Stimulated activated naive CD8-positive, alpha-beta T cell treated with anti-CD3 and anti-CD28 coated beads, Interleukin-15, amount 100 ng/mL, for 72 hours (primary cell): ENCODE results near the gene EXOC6.

Experiments used
- ATAC-seq: fragments of 150-1000 bp; cut with Tn5 transposase; 2 replicates; pipeline ENCODE4 v1.10.0; 2021; ENCODE audit warnings: mild to moderate bottlenecking, moderate library complexity
- DNase-seq, 2 donors: peaks; one replicate each; pipeline ENCODE4 v3.0.0; 2021 to 2022
- H3K27ac Mint-ChIP-seq, 2 donors: one replicate each; pipeline ENCODE4 v1.8.0; 2022; ENCODE audit warnings: mild to moderate bottlenecking in 2 of 2, mixed read lengths in 2 of 2, moderate library complexity in 2 of 2
- H3K27me3 Mint-ChIP-seq: one replicate; pipeline ENCODE4 v1.8.0; 2022; ENCODE audit warnings: mixed read lengths
- H3K4me1 Mint-ChIP-seq: one replicate; pipeline ENCODE4 v1.8.0; 2022; ENCODE audit warnings: mild to moderate bottlenecking, mixed read lengths
- H3K4me3 Mint-ChIP-seq, 2 donors: one replicate each; pipeline ENCODE4 v1.8.0; 2022; ENCODE audit warnings: mild to moderate bottlenecking in 2 of 2, mixed read lengths in 2 of 2, moderate library complexity in 1 of 2
- H3K9me3 Mint-ChIP-seq, 2 donors: one replicate each; pipeline ENCODE4 v1.8.0; 2022; ENCODE audit warnings: mixed read lengths in 2 of 2

Gene EXOC6

GRCh38 chr10:93076871-93077270 is 228.6 kb downstream of the EXOC6 start:
- no peak for ATAC-seq

GRCh38 chr10:93077860-93078337 is 229.6 kb downstream of the EXOC6 start:
- DNase-seq (no peak), ATAC-seq (no peak)
- Mint-ChIP-seq H3K4me1 (peaks cover 31% of the 10 kb centered on the region), H3K9me3 (no peaks in the 10 kb centered on the region), H3K27me3 (peaks cover 80% of the 10 kb centered on the region), H3K4me3 (no peak overlapping the region), H3K27ac (no peak overlapping the region)

More at GRCh38 chr10:93076871-93077270, 228.6 kb downstream of the EXOC6 start:
- Mint-ChIP-seq H3K4me3 (no peak overlapping the region), H3K9me3 (no peaks in the 10 kb centered on the region), H3K27ac (peak overlapping the region in 1 of 2 donors; percentile 12), H3K4me1 (peaks cover 41% of the 10 kb centered on the region), H3K27me3 (peaks cover 83% of the 10 kb centered on the region)
- DNase-seq, result no peak

GRCh38 chr10:93079663-93080349 is 231.5 kb downstream of the EXOC6 start:
- Mint-ChIP-seq H3K4me1 (peaks cover 18% of the 10 kb centered on the region), H3K27ac (no peak overlapping the region), H3K27me3 (peaks cover 61% of the 10 kb centered on the region), H3K9me3 (no peaks in the 10 kb centered on the region), H3K4me3 (peak overlapping the region in 1 of 2 donors; percentile 62)
- no peak for DNase-seq
- ATAC-seq, result no peak

- Mint-ChIP-seq H3K27me3 (peaks cover 54% of the 10 kb centered on the region), H3K4me3 (peak overlapping the region in 1 of 2 donors; percentile 62), H3K9me3 (no peaks in the 10 kb centered on the region), H3K4me1 (peaks cover 11% of the 10 kb centered on the region), H3K27ac (no peak overlapping the region)
- DNase-seq, result peak; percentile 44 to 48
- peak; percentile 60 for ATAC-seq
Observed at GRCh38 chr10:93080350-93081046, 232.2 kb downstream of the EXOC6 start.

- DNase-seq, result no peak
- H3K4me3 Mint-ChIP-seq, result no peak overlapping the region
- peaks cover 46% of the 10 kb centered on the region for H3K27me3 Mint-ChIP-seq
- peaks cover 6% of the 10 kb centered on the region for H3K4me1 Mint-ChIP-seq
- H3K27ac Mint-ChIP-seq, result no peak overlapping the region
- H3K9me3 Mint-ChIP-seq, result no peaks in the 10 kb centered on the region
- ATAC-seq, result no peak
Observed at GRCh38 chr10:93081318-93081717, 233.0 kb downstream of the EXOC6 start.

GRCh38 chr10:93081834-93082233 is 233.5 kb downstream of the EXOC6 start:
- Mint-ChIP-seq H3K27ac (no peak overlapping the region), H3K4me3 (no peak overlapping the region), H3K4me1 (peaks cover 6% of the 10 kb centered on the region), H3K27me3 (peaks cover 41% of the 10 kb centered on the region), H3K9me3 (no peaks in the 10 kb centered on the region)
- DNase-seq (no peak), ATAC-seq (no peak)

- H3K27ac Mint-ChIP-seq, result no peak overlapping the region
- DNase-seq, result no peak
- peaks cover 54% of the 10 kb centered on the region for H3K27me3 Mint-ChIP-seq
- ATAC-seq, result no peak
- no peak overlapping the region for H3K4me3 Mint-ChIP-seq
- peaks cover 6% of the 10 kb centered on the region for H3K4me1 Mint-ChIP-seq
- H3K9me3 Mint-ChIP-seq, result no peaks in the 10 kb centered on the region
Observed at GRCh38 chr10:93083743-93084539, 235.6 kb downstream of the EXOC6 start.

- no peak overlapping the region for H3K27ac Mint-ChIP-seq
- H3K27me3 Mint-ChIP-seq, result peaks cover 46% of the 10 kb centered on the region
- ATAC-seq, result no peak
- H3K4me3 Mint-ChIP-seq, result no peak overlapping the region
- no peak for DNase-seq
- H3K9me3 Mint-ChIP-seq, result no peaks in the 10 kb centered on the region
- H3K4me1 Mint-ChIP-seq, result peaks cover under 1% of the 10 kb centered on the region
Observed at GRCh38 chr10:93085272-93085859, 237.0 kb downstream of the EXOC6 start.

- peaks cover 37% of the 10 kb centered on the region for H3K27me3 Mint-ChIP-seq
Observed at GRCh38 chr10:93086289-93086688, 238.0 kb downstream of the EXOC6 start.

GRCh38 chr10:93087846-93088245 is 239.5 kb downstream of the EXOC6 start:
- DNase-seq, result no peak
- H3K27me3 Mint-ChIP-seq, result peaks cover 24% of the 10 kb centered on the region
- no peak overlapping the region for H3K4me3 Mint-ChIP-seq
- no peak overlapping the region for H3K27ac Mint-ChIP-seq
- no peak for ATAC-seq
- no peaks in the 10 kb centered on the region for H3K4me1 Mint-ChIP-seq
- H3K9me3 Mint-ChIP-seq, result no peaks in the 10 kb centered on the region

More at GRCh38 chr10:93086289-93086688, 238.0 kb downstream of the EXOC6 start:
- no peak overlapping the region for H3K27ac Mint-ChIP-seq
- H3K4me3 Mint-ChIP-seq, result no peak overlapping the region
- no peaks in the 10 kb centered on the region for H3K4me1 Mint-ChIP-seq
- DNase-seq (no peak), ATAC-seq (no peak)
- H3K9me3 Mint-ChIP-seq, result no peaks in the 10 kb centered on the region

GRCh38 chr10:93088466-93088865 is 240.1 kb downstream of the EXOC6 start:
- Mint-ChIP-seq H3K27ac (no peak overlapping the region), H3K4me3 (no peak overlapping the region)

GRCh38 chr10:93090619-93091018 is 242.3 kb downstream of the EXOC6 start:
- peaks cover 35% of the 10 kb centered on the region for H3K27me3 Mint-ChIP-seq
- H3K9me3 Mint-ChIP-seq, result no peaks in the 10 kb centered on the region
- H3K27ac Mint-ChIP-seq, result no peak overlapping the region
- no peak overlapping the region for H3K4me3 Mint-ChIP-seq
- H3K4me1 Mint-ChIP-seq, result no peaks in the 10 kb centered on the region
- no peak for DNase-seq
- ATAC-seq, result no peak

More at GRCh38 chr10:93088466-93088865, 240.1 kb downstream of the EXOC6 start:
- DNase-seq (no peak), ATAC-seq (no peak)
- no peaks in the 10 kb centered on the region for H3K4me1 Mint-ChIP-seq
- H3K27me3 Mint-ChIP-seq, result peaks cover 24% of the 10 kb centered on the region
- no peaks in the 10 kb centered on the region for H3K9me3 Mint-ChIP-seq

GRCh38 chr10:93091960-93092359 is 243.6 kb downstream of the EXOC6 start:
- no peak for DNase-seq
- Mint-ChIP-seq H3K4me1 (no peaks in the 10 kb centered on the region), H3K9me3 (no peaks in the 10 kb centered on the region), H3K27ac (no peak overlapping the region), H3K27me3 (peaks cover 34% of the 10 kb centered on the region), H3K4me3 (no peak overlapping the region)
- no peak for ATAC-seq

- Mint-ChIP-seq H3K27ac (no peak overlapping the region), H3K4me1 (no peaks in the 10 kb centered on the region), H3K27me3 (peaks cover 12% of the 10 kb centered on the region), H3K9me3 (no peaks in the 10 kb centered on the region), H3K4me3 (no peak overlapping the region)
- no peak for DNase-seq
- ATAC-seq, result no peak
Observed at GRCh38 chr10:93095225-93095624, 246.9 kb downstream of the EXOC6 start.

GRCh38 chr10:93096901-93097300 is 248.6 kb downstream of the EXOC6 start:
- DNase-seq (no peak), ATAC-seq (no peak)
- H3K4me1 Mint-ChIP-seq, result no peaks in the 10 kb centered on the region
- no peak overlapping the region for H3K27ac Mint-ChIP-seq
- H3K27me3 Mint-ChIP-seq, result peaks cover 12% of the 10 kb centered on the region
- H3K9me3 Mint-ChIP-seq, result no peaks in the 10 kb centered on the region
- H3K4me3 Mint-ChIP-seq, result no peak overlapping the region
